Central memory CD8-positive, alpha-beta T cell (primary cell): ENCODE results near the gene SMAD4.
"Not testable (repeated sequence)": the region's sequence is repeated elsewhere in the genome, so short reads cannot be mapped to it uniquely, and the experiment has no call there.

Source experiments
- ATAC-seq: fragments of 150-1000 bp; cut with Tn5 transposase; replicated peaks from 2 replicates; pipeline ENCODE4 v1.10.0; 2022; ENCODE audit warnings: mild to moderate bottlenecking, moderate FRiP score, moderate number of reproducible peaks; ENCODE audit not compliant: poor library complexity, severe bottlenecking; ENCODE audit errors: extremely low read depth
- DNase-seq, 2 donors: peaks; one replicate each; pipeline ENCODE4 v3.0.0; 2021; ENCODE audit warnings: low spot score in 2 of 2
- H3K27ac Mint-ChIP-seq: one replicate; pipeline ENCODE4 v1.8.0; 2022; ENCODE audit warnings: low read depth, mild to moderate bottlenecking, moderate library complexity, mixed read lengths
- H3K27me3 Mint-ChIP-seq: one replicate; pipeline ENCODE4 v1.8.0; 2022; ENCODE audit warnings: mixed read lengths
- H3K36me3 Mint-ChIP-seq: one replicate; pipeline ENCODE4 v1.8.0; 2022; ENCODE audit warnings: mild to moderate bottlenecking, moderate library complexity, mixed read lengths; ENCODE audit not compliant: insufficient read depth
- H3K4me1 Mint-ChIP-seq: one replicate; pipeline ENCODE4 v1.8.0; 2022; ENCODE audit warnings: mixed read lengths
- H3K4me3 Mint-ChIP-seq: one replicate; pipeline ENCODE4 v1.8.0; 2022; ENCODE audit warnings: mild to moderate bottlenecking, moderate library complexity, mixed read lengths
- H3K9me3 Mint-ChIP-seq: one replicate; pipeline ENCODE4 v1.8.0; 2022; ENCODE audit warnings: mixed read lengths

The SMAD4 gene

GRCh38 chr18:51029694-51030536, at the start of gene SMAD4:
TSS of gene SMAD4 (plus strand) at chr18:51030213. CDS start at chr18:51047047, 16,834 bp downstream.
- peaks cover 31% of the 10 kb centered on the region for H3K36me3 Mint-ChIP-seq
- no peaks in the 10 kb centered on the region for H3K9me3 Mint-ChIP-seq
- H3K4me1 Mint-ChIP-seq = peaks cover 54% of the 10 kb centered on the region
- H3K27ac Mint-ChIP-seq = peak within 1 kb of the TSS; percentile 91
- no peaks in the 10 kb centered on the region for H3K27me3 Mint-ChIP-seq
- DNase-seq (peak; percentile 93 to 97), ATAC-seq (peak; percentile 80)
- peak within 1 kb of the TSS; percentile 99 for H3K4me3 Mint-ChIP-seq

- no peak overlapping the region for H3K27ac Mint-ChIP-seq
- H3K9me3 Mint-ChIP-seq = no peaks in the 10 kb centered on the region
- no peak for DNase-seq
- ATAC-seq = no peak
- peaks cover 19% of the 10 kb centered on the region for H3K36me3 Mint-ChIP-seq
- no peak overlapping the region for H3K4me3 Mint-ChIP-seq
- H3K27me3 Mint-ChIP-seq = no peaks in the 10 kb centered on the region
- H3K4me1 Mint-ChIP-seq = peaks cover 13% of the 10 kb centered on the region
These were observed 48.6 kb upstream of the SMAD4 start for GRCh38 chr18:50981381-50981780.

- ATAC-seq (no peak), DNase-seq (no peak)
- H3K9me3 Mint-ChIP-seq = no peaks in the 10 kb centered on the region
- H3K4me3 Mint-ChIP-seq = no peak overlapping the region
- peaks cover 20% of the 10 kb centered on the region for H3K36me3 Mint-ChIP-seq
- H3K27ac Mint-ChIP-seq = no peak overlapping the region
- H3K4me1 Mint-ChIP-seq = peaks cover 13% of the 10 kb centered on the region
- H3K27me3 Mint-ChIP-seq = no peaks in the 10 kb centered on the region
These were observed 47.8 kb upstream of the SMAD4 start for GRCh38 chr18:50982086-50982801.

GRCh38 chr18:50982802-50983179, 47.2 kb upstream of the SMAD4 start:
- Mint-ChIP-seq H3K4me1 (peaks cover 13% of the 10 kb centered on the region), H3K27me3 (no peaks in the 10 kb centered on the region), H3K4me3 (no peak overlapping the region), H3K36me3 (peaks cover 19% of the 10 kb centered on the region), H3K9me3 (no peaks in the 10 kb centered on the region), H3K27ac (no peak overlapping the region)
- DNase-seq = no peak
- no peak for ATAC-seq

GRCh38 chr18:50986360-50987087, 43.5 kb upstream of the SMAD4 start:
- no peak overlapping the region for H3K4me3 Mint-ChIP-seq
- peaks cover 6% of the 10 kb centered on the region for H3K4me1 Mint-ChIP-seq
- no peak for DNase-seq
- H3K27me3 Mint-ChIP-seq = no peaks in the 10 kb centered on the region
- no peaks in the 10 kb centered on the region for H3K9me3 Mint-ChIP-seq
- ATAC-seq = no peak
- peaks cover 13% of the 10 kb centered on the region for H3K36me3 Mint-ChIP-seq
- H3K27ac Mint-ChIP-seq = no peak overlapping the region

- no peaks in the 10 kb centered on the region for H3K27me3 Mint-ChIP-seq
- no peaks in the 10 kb centered on the region for H3K9me3 Mint-ChIP-seq
- H3K27ac Mint-ChIP-seq = no peak overlapping the region
- peaks cover 11% of the 10 kb centered on the region for H3K36me3 Mint-ChIP-seq
- DNase-seq (no peak), ATAC-seq (no peak)
- H3K4me3 Mint-ChIP-seq = no peak overlapping the region
- peaks cover 6% of the 10 kb centered on the region for H3K4me1 Mint-ChIP-seq
These were observed 42.8 kb upstream of the SMAD4 start for GRCh38 chr18:50987261-50987660.

GRCh38 chr18:50989711-50990110, 40.3 kb upstream of the SMAD4 start:
- DNase-seq (no peak), ATAC-seq (no peak)
- H3K36me3 Mint-ChIP-seq = peaks cover 7% of the 10 kb centered on the region
- no peaks in the 10 kb centered on the region for H3K27me3 Mint-ChIP-seq
- no peaks in the 10 kb centered on the region for H3K9me3 Mint-ChIP-seq
- no peaks in the 10 kb centered on the region for H3K4me1 Mint-ChIP-seq
- H3K27ac Mint-ChIP-seq = no peak overlapping the region
- no peak overlapping the region for H3K4me3 Mint-ChIP-seq

- DNase-seq (no peak), ATAC-seq (no peak)
- no peak overlapping the region for H3K4me3 Mint-ChIP-seq
- H3K36me3 Mint-ChIP-seq = no peaks in the 10 kb centered on the region
- H3K9me3 Mint-ChIP-seq = no peaks in the 10 kb centered on the region
- no peak overlapping the region for H3K27ac Mint-ChIP-seq
- no peaks in the 10 kb centered on the region for H3K4me1 Mint-ChIP-seq
- H3K27me3 Mint-ChIP-seq = no peaks in the 10 kb centered on the region
These were observed 37.7 kb upstream of the SMAD4 start for GRCh38 chr18:50992351-50992762.

- Mint-ChIP-seq H3K27ac (no peak overlapping the region), H3K36me3 (no peaks in the 10 kb centered on the region), H3K4me3 (no peak overlapping the region), H3K27me3 (no peaks in the 10 kb centered on the region), H3K9me3 (no peaks in the 10 kb centered on the region), H3K4me1 (no peaks in the 10 kb centered on the region)
- no peak for DNase-seq
- ATAC-seq = no peak
These were observed 36.0 kb upstream of the SMAD4 start for GRCh38 chr18:50994031-50994430.

- H3K27ac Mint-ChIP-seq, H3K27me3 Mint-ChIP-seq, ATAC-seq: not testable (repeated sequence)
These were observed 26.8 kb upstream of the SMAD4 start for GRCh38 chr18:51003174-51003573.

GRCh38 chr18:51006061-51006818, 23.8 kb upstream of the SMAD4 start:
- peaks cover 4% of the 10 kb centered on the region for H3K4me1 Mint-ChIP-seq
- DNase-seq = no peak
- no peak overlapping the region for H3K4me3 Mint-ChIP-seq
- no peaks in the 10 kb centered on the region for H3K36me3 Mint-ChIP-seq
- H3K27me3 Mint-ChIP-seq = no peaks in the 10 kb centered on the region
- no peaks in the 10 kb centered on the region for H3K9me3 Mint-ChIP-seq
- ATAC-seq = no peak
- no peak overlapping the region for H3K27ac Mint-ChIP-seq

More at GRCh38 chr18:51003174-51003573, 26.8 kb upstream of the SMAD4 start:
- H3K4me3 Mint-ChIP-seq, H3K36me3 Mint-ChIP-seq, H3K4me1 Mint-ChIP-seq, H3K9me3 Mint-ChIP-seq, DNase-seq: not testable (repeated sequence)
